Kidney (tissue), 14 donors: ENCODE data around the gene ERC2. TPM values are rescaled to one million over a fixed set of nuclear protein-coding genes. Genes with fewer than 3 reads are reported as not detected.

Experiments
- DNase-seq, 5 donors: peaks; one replicate each; pipeline ENCODE4 v3.0.0-alpha.2; 2013 to 2020
- FAIRE-seq: peaks from 2 replicates; lab custom pipeline; 2012; peaks lifted over from hg19 to GRCh38; lab: Jason Lieb, UNC
- H3K27ac ChIP-seq, 2 donors: one replicate each; pipeline ENCODE4 v1.7.0; 2013; ENCODE audit warnings: low read depth in 2 of 2, low read length in 2 of 2, inconsistent platforms in 1 of 2
- H3K27me3 ChIP-seq: one replicate; pipeline ENCODE4 v1.7.1; 2013; ENCODE audit warnings: low read length, inconsistent platforms; ENCODE audit not compliant: control insufficient read depth, insufficient read depth
- H3K36me3 ChIP-seq, 3 donors: one replicate each; pipeline versions ENCODE4 v1.7.0 to v1.7.1; 2013; ENCODE audit warnings: low read length in 3 of 3, control low read depth in 1 of 3, inconsistent platforms in 1 of 3; ENCODE audit not compliant: insufficient read depth in 3 of 3, control insufficient read depth in 2 of 3
- H3K4me1 ChIP-seq, 3 donors: one replicate each; pipeline versions ENCODE4 v1.7.0 to v1.7.1; 2013; ENCODE audit warnings: low read length in 3 of 3, inconsistent platforms in 1 of 3, low read depth in 1 of 3; ENCODE audit not compliant: control insufficient read depth in 2 of 3, insufficient read depth in 2 of 3
- H3K4me3 ChIP-seq, 3 donors: one replicate each; pipeline versions ENCODE4 v1.7.0 to v1.8.1; 2013; ENCODE audit warnings: low read length in 3 of 3, control low read depth in 1 of 3, inconsistent platforms in 1 of 3
- H3K9ac ChIP-seq, 3 donors: one replicate each; pipeline versions ENCODE4 v1.7.0 to v1.7.1; 2013; ENCODE audit warnings: low read length in 3 of 3, control low read depth in 1 of 3, inconsistent platforms in 1 of 3
- H3K9me3 ChIP-seq, 3 donors: one replicate each; pipeline versions ENCODE4 v1.7.0 to v1.7.1; 2013; ENCODE audit warnings: low read length in 3 of 3, control low read depth in 1 of 3, inconsistent platforms in 1 of 3; ENCODE audit not compliant: control insufficient read depth in 2 of 3, insufficient read depth in 1 of 3
- intact Hi-C: fragments of 100-400 bp; cut with DNase I; formaldehyde crosslinking; loops from one replicate; pipeline ENCODE4 v1.11.1; 2022
- polyA plus RNA-seq: library from polyadenylated mRNA; stranded (reverse); fragments of 350-450 nt; fragmentation: Illumina TruSeq; extraction: RNeasy Lipid Tissue Mini Kit (QIAGEN cat#74804); gene quantifications from one replicate; pipeline ENCODE4 v1.2.3, GENCODE V29; 2014; ENCODE audit warnings: low read depth, low replicate concordance; ENCODE audit not compliant: insufficient read depth
- total RNA-seq: library from RNA; stranded (reverse); fragmentation: NEBNext Ultra II Directional; extraction: Animal tissue kit (Norgen Biotek cat#: 25700); gene quantifications from one replicate; pipeline ENCODE4 v1.2.1, GENCODE V29; 2021
- TF ChIP-seq, protein P1 (sequence below): IDR thresholded peaks from 3 replicates; pipeline ENCODE4 v1.5.1; 2012; ENCODE audit warnings: mild to moderate bottlenecking, moderate library complexity, borderline replicate concordance; ENCODE audit not compliant: insufficient read depth; ENCODE audit errors: extremely low read depth
- donor health status: control.
- donor health status: control.
- donor health status: control.
- donor health status: control.
- donor health status: control.
- donor health status: DM: yes; HTN: yes; CAD: no.
- donor health status: Normal renal cell carcinoma (clear cell type).

ERC2 gene
- total and polyA plus RNA-seq, 2 donors from 2014 or later, result 0.92 to 3.8 TPM

DNA sequence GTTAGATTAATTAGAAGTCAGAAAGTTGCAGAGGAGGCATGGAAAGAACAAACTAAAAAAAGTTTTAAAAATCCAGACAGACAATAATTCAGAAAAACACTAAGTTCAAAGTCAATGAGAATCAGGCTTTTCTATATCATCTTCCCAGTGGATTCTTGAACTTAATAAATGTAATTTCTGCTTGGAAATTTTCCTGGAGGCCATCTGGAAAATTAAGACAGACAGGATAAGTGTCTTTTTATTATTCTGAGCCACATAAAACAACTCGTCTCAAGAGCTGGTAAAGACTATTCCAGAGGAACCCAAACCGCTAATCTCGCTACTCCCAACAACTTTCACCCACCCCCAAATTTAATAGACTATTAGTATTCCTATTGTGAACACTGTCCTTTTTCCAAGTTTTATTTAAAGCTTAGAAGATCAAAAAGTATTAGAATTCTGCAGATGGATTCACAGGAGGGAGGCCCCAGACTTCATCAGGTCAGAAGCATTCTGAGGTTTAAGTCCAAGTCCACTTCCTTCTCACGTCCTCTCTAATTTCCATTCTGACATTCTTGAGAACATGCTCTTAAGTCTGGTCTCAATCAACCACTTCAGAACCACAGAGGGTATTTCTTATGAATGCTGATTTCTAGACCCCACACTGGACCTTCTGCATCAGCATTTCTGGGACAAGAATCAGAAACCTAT is 61.3 kb downstream of the ERC2 start:
- H3K9me3 ChIP-seq, result no peaks in the 10 kb centered on the region
- no peak overlapping the region for H3K4me3 ChIP-seq
- intact Hi-C loops, result no loop called here
- no peak overlapping the region for H3K9ac ChIP-seq
- DNase-seq (peak in 2 of 5 donors; percentile 25 to 39), FAIRE-seq (no peak)
- H3K27ac ChIP-seq, result no peak overlapping the region
- TF ChIP-seq, protein P1, sequence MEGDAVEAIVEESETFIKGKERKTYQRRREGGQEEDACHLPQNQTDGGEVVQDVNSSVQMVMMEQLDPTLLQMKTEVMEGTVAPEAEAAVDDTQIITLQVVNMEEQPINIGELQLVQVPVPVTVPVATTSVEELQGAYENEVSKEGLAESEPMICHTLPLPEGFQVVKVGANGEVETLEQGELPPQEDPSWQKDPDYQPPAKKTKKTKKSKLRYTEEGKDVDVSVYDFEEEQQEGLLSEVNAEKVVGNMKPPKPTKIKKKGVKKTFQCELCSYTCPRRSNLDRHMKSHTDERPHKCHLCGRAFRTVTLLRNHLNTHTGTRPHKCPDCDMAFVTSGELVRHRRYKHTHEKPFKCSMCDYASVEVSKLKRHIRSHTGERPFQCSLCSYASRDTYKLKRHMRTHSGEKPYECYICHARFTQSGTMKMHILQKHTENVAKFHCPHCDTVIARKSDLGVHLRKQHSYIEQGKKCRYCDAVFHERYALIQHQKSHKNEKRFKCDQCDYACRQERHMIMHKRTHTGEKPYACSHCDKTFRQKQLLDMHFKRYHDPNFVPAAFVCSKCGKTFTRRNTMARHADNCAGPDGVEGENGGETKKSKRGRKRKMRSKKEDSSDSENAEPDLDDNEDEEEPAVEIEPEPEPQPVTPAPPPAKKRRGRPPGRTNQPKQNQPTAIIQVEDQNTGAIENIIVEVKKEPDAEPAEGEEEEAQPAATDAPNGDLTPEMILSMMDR, result no peak
- no peaks in the 10 kb centered on the region for H3K36me3 ChIP-seq
- no peaks in the 10 kb centered on the region for H3K4me1 ChIP-seq
- H3K27me3 ChIP-seq, result no peaks in the 10 kb centered on the region

DNA sequence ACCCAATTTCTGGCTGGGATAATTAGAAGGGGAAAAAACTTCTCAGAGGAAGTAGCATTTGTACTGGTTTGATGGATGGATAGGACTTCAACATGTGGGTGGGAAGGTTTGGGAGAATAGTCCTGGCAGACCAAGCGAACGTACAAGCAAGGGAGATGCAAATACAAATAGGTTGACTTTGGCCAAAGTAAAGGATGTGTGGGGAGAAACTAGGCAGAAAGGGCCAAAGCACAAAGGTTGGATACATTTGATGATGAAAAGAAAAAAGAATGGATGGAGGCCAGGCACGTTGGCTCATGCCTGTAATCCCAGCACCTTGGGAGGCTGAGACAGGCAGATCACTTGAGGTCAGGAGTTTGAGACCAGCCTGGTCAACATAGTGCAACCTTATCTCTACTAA is 63.4 kb downstream of the ERC2 start:
- intact Hi-C loops, result no loop called here
- no peak overlapping the region for H3K9ac ChIP-seq
- DNase-seq, result no peak
- no peak for FAIRE-seq
- no peaks in the 10 kb centered on the region for H3K27me3 ChIP-seq
- H3K4me1 ChIP-seq, result no peaks in the 10 kb centered on the region
- TF ChIP-seq, protein P1, result no peak
- no peaks in the 10 kb centered on the region for H3K36me3 ChIP-seq
- no peaks in the 10 kb centered on the region for H3K9me3 ChIP-seq
- H3K4me3 ChIP-seq, result no peak overlapping the region
- H3K27ac ChIP-seq, result no peak overlapping the region

DNA sequence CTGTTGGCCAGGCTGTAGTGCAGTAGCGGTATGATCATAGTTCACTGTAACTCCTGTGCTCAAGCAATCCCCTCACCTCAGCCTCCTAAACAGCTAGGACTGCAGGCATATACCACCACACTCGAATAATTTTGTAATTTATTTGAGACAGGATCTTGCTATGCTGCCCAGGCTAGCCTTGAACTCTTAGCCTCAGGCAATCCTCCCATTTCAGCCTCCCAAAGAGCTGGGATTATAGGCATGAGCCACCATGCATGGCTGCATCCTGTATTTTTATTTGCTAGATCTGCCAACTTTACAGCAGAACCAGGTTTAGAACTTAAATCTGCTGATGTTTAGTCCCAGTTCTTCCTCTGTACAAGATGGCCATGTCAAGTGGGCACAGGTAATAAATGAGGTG is 69.6 kb downstream of the ERC2 start:
- FAIRE-seq, result no peak
- H3K36me3 ChIP-seq, result no peaks in the 10 kb centered on the region
- no peak overlapping the region for H3K27ac ChIP-seq

More for the DNA sequence above, 69.6 kb downstream of the ERC2 start:
- Histone ChIP-seq H3K4me1 (no peaks in the 10 kb centered on the region), H3K9me3 (no peaks in the 10 kb centered on the region), H3K4me3 (no peak overlapping the region), H3K27me3 (no peaks in the 10 kb centered on the region), H3K9ac (no peak overlapping the region)
- DNase-seq, result no peak
- intact Hi-C loops, result no loop called here
- TF ChIP-seq, protein P1, result no peak
